DMS53 treated with DMSO at 0.1 percent for 48 hours (cell line): ENCODE results near the gene RNASEH2A.
A peak's percentile ranks its signal among the peaks of the same experiment; 100 is the strongest.

Source experiments
- DNase-seq: peaks from one replicate; lab custom pipeline; 2025; ENCODE audit not compliant: unreplicated experiment; lab: John Stamatoyannopoulos, UW

RNASEH2A gene

GRCh38 chr19:12806242-12807081 is at the start of gene RNASEH2A:
Gene RNASEH2A, plus strand, starts transcription at chr19:12806584. Its CDS starts 90 bp downstream, at chr19:12806674.
- peak; percentile 79 for DNase-seq

- peak; percentile 37 for DNase-seq
Measured at GRCh38 chr19:12757544-12758274, 48.7 kb upstream of the RNASEH2A start.

DNA sequence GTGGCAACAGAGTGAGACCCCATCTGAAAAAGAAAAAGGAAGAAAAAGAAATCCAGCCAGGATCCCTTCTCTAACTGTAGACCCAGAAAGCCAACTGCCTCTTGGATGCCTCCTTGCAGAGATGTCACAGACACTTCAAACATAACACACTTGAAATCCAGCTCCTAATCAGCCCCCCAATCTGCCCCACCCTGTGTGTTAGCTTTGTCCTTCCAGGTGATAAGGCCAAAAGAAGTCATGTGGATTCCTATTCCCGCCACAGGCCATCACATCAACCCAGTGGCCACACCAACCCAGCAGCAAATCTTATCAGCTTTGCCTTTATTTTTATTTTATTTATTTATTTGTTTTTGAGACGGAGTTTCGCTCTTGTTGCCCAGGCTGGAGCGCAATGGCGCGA is 46.7 kb upstream of the RNASEH2A start:
- DNase-seq, result no peak

DNA sequence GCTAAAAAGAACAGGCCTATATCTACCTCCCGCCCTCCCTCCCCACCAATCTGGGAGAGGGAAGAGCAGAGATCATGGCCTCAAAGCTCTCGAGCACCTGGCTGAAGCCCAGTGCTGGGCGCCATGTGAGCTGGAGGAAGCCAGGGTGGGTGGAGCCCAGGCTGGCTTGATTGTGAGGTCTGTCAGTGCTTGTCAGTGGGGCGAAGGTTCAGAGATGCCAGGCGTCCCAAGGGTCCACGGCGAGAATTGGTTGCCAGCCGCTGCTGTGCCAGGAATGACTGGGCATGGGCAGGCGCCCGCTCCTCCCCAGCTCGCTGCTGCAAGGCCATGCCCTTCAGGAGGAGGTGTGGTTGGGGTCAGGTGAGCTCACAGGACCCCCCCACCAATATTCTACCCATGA is 43.3 kb upstream of the RNASEH2A start:
- DNase-seq, result no peak

GRCh38 chr19:12764698-12765097 is 41.7 kb upstream of the RNASEH2A start:
- DNase-seq, result no peak

GRCh38 chr19:12766051-12766521 is 40.3 kb upstream of the RNASEH2A start:
- DNase-seq, result peak; percentile 66

DNA sequence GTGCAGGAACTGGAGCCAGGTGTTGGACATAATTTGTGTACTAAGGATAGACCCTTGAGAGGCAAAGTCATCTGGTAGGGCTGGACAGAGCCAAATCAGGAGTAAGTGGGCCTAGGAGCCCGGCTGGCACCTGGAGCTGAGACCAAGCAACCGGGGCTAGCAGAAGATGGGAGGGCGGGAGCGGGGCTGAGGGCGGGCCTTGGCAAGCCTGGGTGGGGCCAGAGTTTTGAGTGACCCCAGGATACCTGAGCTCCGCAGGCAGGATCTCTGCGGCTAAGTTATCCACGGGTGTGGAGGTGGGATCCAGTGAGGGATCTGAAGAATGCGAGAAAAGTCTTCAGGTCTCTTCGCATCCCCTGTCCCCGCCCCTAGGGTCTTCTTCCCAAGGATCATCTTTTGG is 39.2 kb upstream of the RNASEH2A start:
- DNase-seq, result no peak

DNA sequence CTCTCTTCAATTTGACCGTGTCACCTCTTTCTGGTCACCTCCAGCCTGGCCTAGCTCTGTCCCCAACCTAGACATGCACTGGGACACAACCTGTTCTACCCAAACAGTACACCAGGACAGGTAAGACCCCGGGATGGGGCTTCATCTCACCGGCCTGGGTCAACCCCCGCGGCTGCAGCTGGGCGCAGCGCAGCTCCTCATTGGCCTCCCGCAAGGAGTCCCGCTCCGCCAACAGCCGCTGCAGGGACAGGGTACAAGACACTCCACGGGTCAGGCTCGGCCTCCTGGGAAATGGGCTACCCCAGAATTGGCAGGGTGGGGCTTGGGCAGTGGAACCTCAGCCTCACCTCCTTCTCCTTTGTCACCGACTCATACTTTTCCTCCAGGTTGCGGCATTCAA is 38.7 kb upstream of the RNASEH2A start:
- DNase-seq, result no peak

GRCh38 chr19:12769689-12770088 is 36.7 kb upstream of the RNASEH2A start:
- peak; percentile 67 for DNase-seq

DNA sequence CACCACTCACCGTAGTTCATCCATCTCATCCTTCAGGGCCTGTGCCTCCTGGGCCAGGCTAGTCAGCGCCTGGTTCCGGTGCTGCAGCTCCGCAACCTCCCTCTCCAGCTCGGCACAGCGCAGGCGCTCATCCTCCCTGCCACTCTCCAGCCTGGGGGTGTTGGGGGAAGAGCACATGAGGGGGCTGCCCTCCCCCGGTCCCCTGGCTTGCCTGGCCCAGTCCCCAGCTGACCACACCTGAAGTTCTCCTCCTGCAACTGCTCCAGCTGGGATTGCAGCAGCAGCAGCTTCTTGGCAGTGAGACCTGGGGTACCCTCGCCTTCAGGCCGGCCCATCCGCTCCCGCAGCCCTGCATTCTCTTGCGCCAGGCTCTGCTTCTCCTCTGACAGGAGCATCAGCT is 35.5 kb upstream of the RNASEH2A start:
- DNase-seq, result no peak

DNA sequence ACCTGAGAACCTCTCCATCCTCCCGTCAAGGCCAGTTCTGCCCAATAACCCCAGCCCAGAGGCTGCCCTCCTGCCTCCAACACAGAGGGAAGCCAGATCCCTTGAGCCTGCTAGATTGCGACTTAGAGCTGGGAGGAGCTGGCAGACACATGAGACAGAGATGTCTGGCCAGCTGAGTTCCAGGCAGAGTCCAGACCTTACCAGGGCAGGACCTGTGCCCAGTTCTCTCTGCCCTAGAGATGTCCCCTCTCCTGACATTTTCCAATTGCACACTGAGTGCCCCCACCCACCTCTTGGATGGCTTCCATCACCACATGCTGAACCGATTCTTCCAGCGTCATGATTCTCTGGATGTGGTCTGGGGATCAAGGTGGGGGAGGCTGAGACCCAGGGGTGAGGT is 34.1 kb upstream of the RNASEH2A start:
- no peak for DNase-seq

GRCh38 chr19:12773571-12773970 is 32.8 kb upstream of the RNASEH2A start:
- DNase-seq, result no peak

- peak; percentile 88 for DNase-seq
Measured at GRCh38 chr19:12774588-12775555, 31.5 kb upstream of the RNASEH2A start, which contains the start of gene HOOK2. Gene HOOK2, minus strand, starts transcription at chr19:12775552. Its CDS starts 103 bp downstream, at chr19:12775449.

GRCh38 chr19:12777217-12778016 is 29.0 kb upstream of the RNASEH2A start:
- peak; percentile 56 for DNase-seq

DNA sequence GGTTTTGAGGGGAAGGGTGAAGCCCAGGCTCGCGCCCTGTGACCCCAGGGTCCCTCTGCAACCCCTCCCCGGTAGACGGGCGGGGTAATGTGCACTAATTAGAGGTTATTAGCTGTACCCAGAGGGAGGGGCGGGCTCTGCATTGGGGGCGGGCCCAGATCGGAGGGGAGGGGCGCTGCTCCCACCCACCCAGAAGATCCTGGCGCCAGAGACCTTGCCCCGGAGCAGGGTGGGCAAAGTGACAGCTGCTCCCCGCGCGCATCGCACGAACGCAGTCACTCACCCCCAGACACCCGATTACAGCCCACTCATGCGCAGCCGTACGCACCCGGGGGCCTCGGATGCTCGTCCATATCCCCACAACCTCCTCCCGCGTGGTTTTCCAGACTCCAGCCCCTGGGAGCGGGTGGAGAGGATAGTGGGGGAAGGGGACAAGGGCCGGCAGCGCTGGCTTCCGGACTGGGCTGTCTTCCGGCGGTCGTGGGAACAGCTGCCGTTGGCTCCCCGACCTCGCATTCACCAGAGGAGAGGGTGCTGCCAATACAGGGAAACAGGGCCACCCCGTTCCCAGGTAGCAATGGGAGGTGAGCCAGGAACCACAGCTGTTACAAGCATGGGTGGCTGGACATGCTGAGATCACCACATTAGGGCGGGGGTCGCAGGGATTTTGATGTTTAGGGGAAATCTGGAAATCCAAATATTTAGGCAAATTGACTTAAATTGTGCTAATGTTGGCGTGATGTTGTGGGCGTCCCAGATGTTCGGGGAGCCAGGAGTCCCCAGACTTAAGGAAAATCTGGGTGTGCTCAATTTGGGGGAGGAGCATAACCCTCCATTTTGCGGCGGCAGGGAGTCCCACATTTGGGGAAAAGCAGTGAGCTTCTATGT is 28.1 kb upstream of the RNASEH2A start:
- peak; percentile 40 for DNase-seq

DNA sequence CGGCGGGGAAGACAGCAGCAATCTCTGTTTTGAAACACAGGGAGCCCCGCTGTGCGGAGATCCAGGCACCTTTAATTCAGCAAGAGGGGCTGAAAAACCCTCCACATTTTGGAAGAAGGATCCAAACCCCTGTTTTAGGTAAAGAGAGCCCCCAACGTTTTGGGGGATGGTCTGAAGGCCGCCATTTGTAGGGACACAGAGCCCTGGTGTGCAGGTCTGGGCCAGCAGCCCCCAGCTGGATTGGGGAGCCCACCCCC is 27.6 kb upstream of the RNASEH2A start:
- DNase-seq, result no peak

DNA sequence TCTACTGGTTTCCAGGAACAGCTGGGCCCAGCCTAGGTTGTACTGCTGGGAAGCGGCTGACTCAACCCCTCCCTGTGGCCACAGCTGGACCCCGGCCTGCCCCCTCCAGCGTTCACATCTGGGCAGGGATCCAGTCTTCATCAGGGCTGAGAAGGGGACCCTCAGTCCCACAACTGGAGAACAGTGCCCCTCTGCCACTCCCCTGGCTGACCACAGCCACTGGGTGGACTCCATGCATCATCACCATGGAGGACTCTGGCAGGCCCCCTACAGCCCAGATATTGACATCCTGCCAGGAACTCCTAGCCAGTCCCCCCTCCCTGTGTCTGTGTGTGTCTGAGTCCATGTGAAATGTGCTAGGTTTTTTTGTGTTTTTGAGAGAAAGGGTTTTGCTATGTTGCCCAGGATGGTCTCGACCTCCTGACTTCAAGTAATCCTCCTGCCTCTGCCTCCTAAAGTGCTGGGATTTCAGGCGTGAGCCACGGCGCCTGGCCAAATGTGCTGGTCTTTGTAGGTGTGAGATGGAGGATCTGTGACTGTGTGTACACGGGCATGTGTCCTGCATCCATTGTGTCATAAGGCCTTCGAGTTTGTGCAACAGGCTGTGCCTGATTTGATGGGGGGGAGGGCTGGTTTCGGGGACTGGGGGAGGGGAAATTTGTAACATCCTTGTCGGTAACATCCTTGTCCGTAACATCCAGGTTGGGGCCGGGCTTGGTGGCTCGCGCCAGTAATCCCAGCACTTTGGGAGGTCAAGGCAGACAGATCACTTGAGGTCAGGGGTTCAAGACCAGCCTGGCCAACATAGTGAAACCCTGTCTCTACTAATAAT is 27.0 kb upstream of the RNASEH2A start:
- DNase-seq, result no peak

- DNase-seq, result peak; percentile 12
Measured at GRCh38 chr19:12782174-12782423, 24.3 kb upstream of the RNASEH2A start.
